Neural progenitor cell (in vitro differentiated cells): ENCODE data around the gene EDIL3. TPM values are rescaled to one million over a fixed set of nuclear protein-coding genes. Genes with fewer than 3 reads are reported as not detected.

Source experiments
- DNase-seq: peaks from one replicate; pipeline ENCODE4 v3.0.0-alpha.2; 2016; ENCODE audit warnings: low spot score
- H2AFZ ChIP-seq: fragments of 200-600 bp; sonication (generic); replicated peaks from 2 replicates; pipeline ENCODE4 v1.6.1; 2016; ENCODE audit warnings: antibody characterized with exemption
- H3F3A ChIP-seq: fragments of 200-600 bp; sonication (generic); 2 replicates; pipeline ENCODE4 v1.6.1; 2016; ENCODE audit warnings: antibody characterized with exemption, low read depth
- H3K27ac ChIP-seq: fragments of 200-600 bp; sonication (generic); 2 replicates; pipeline ENCODE4 v1.5.1; 2016; ENCODE audit warnings: mild to moderate bottlenecking
- H3K27me3 ChIP-seq: fragments of 200-600 bp; sonication (generic); 2 replicates; pipeline ENCODE4 v1.6.1; 2016; ENCODE audit warnings: mild to moderate bottlenecking, moderate library complexity
- H3K36me3 ChIP-seq: fragments of 200-600 bp; sonication (generic); 2 replicates; pipeline ENCODE4 v1.5.1; 2016
- H3K4me1 ChIP-seq: fragments of 200-600 bp; sonication (generic); 2 replicates; pipeline ENCODE4 v1.6.1; 2016; ENCODE audit warnings: mixed run types
- H3K4me2 ChIP-seq: fragments of 200-600 bp; sonication (generic); 2 replicates; pipeline ENCODE4 v1.6.1; 2016
- H3K4me3 ChIP-seq: fragments of 200-600 bp; sonication (generic); 2 replicates; pipeline ENCODE4 v1.5.1; 2016
- H3K79me2 ChIP-seq: fragments of 200-600 bp; sonication (generic); 2 replicates; pipeline ENCODE4 v1.6.1; 2016; ENCODE audit warnings: low read depth
- H3K9ac ChIP-seq: fragments of 200-600 bp; sonication (generic); 2 replicates; pipeline ENCODE4 v1.6.1; 2016
- H3K9me3 ChIP-seq: fragments of 200-600 bp; sonication (generic); 2 replicates; pipeline ENCODE4 v1.5.1; 2016; ENCODE audit warnings: low read depth
- H4K20me1 ChIP-seq: fragments of 200-600 bp; sonication (generic); 2 replicates; pipeline ENCODE4 v1.6.1; 2016; ENCODE audit warnings: low read depth
- H3K27ac Mint-ChIP-seq: 3 replicates; pipeline ENCODE4 v1.8.0; 2021; ENCODE audit warnings: mixed read lengths
- H3K27me3 Mint-ChIP-seq: 2 replicates; pipeline ENCODE4 v1.8.0; 2022; ENCODE audit warnings: low read depth, mild to moderate bottlenecking, inconsistent platforms, moderate library complexity, mixed read lengths; ENCODE audit not compliant: insufficient read depth
- H3K36me3 Mint-ChIP-seq: 3 replicates; pipeline ENCODE4 v1.8.0; 2021; ENCODE audit warnings: mixed read lengths
- H3K4me1 Mint-ChIP-seq: 3 replicates; pipeline ENCODE4 v1.8.0; 2021; ENCODE audit warnings: mixed read lengths
- H3K4me3 Mint-ChIP-seq: 3 replicates; pipeline ENCODE4 v1.8.0; 2021; ENCODE audit warnings: mild to moderate bottlenecking, moderate library complexity, mixed read lengths
- H3K9me3 Mint-ChIP-seq: 3 replicates; pipeline ENCODE4 v1.8.0; 2020; ENCODE audit warnings: mixed read lengths
- CTCF ChIP-seq: fragments of 200-600 bp; sonication (generic); IDR thresholded peaks from 2 replicates; pipeline ENCODE4 v1.5.1; 2017; ENCODE audit warnings: antibody characterized with exemption, mild to moderate bottlenecking
- EZH2 ChIP-seq: fragments of 200-600 bp; sonication (generic); IDR thresholded peaks from 2 replicates; pipeline ENCODE4 v1.6.1; 2017; ENCODE audit warnings: antibody characterized with exemption, mild to moderate bottlenecking, moderate library complexity
- EZH2phosphoT487 ChIP-seq: fragments of 200-600 bp; sonication (generic); IDR thresholded peaks from 2 replicates; pipeline ENCODE4 v1.6.1; 2017; ENCODE audit warnings: antibody characterized with exemption
- total RNA-seq: library from RNA; depleted of rRNA; stranded (reverse); fragments of >200 nt; gene quantifications from 2 replicates; pipeline ENCODE4 v1.2.3, GENCODE V29; 2015; ENCODE audit warnings: low replicate concordance

Gene EDIL3
- total RNA-seq, 1 donor from 2014 or later, result 13.8 TPM

GRCh38 chr5:83972909-83973308 is 411.8 kb downstream of the EDIL3 start:
- no peak overlapping the region for H3K27ac ChIP-seq
- peaks cover 21% of the 10 kb centered on the region for H3K4me1 Mint-ChIP-seq
- no peaks in the 10 kb centered on the region for H3K36me3 Mint-ChIP-seq
- no peak overlapping the region for H3K27ac Mint-ChIP-seq
- H3K9ac ChIP-seq, result no peak overlapping the region
- H3K4me1 ChIP-seq, result peaks cover 13% of the 10 kb centered on the region
- H4K20me1 ChIP-seq, result no peaks in the 10 kb centered on the region
- H3K27me3 Mint-ChIP-seq, result no peaks in the 10 kb centered on the region
- DNase-seq, result no peak
- no peaks in the 10 kb centered on the region for H3K9me3 ChIP-seq
- no peak overlapping the region for H3K4me3 ChIP-seq
- no peak overlapping the region for H3K4me2 ChIP-seq
- H3F3A ChIP-seq, result no peaks in the 10 kb centered on the region
- H3K9me3 Mint-ChIP-seq, result no peaks in the 10 kb centered on the region
- H3K27me3 ChIP-seq, result no peaks in the 10 kb centered on the region
- no peak overlapping the region for H3K4me3 Mint-ChIP-seq
- H3K79me2 ChIP-seq, result no peaks in the 10 kb centered on the region
- TF ChIP-seq EZH2 (no peak), CTCF (no peak), EZH2phosphoT487 (no peak)
- no peaks in the 10 kb centered on the region for H3K36me3 ChIP-seq
- H2AFZ ChIP-seq, result no peak overlapping the region

- no peak overlapping the region for H3K4me2 ChIP-seq
- H3K27me3 ChIP-seq, result no peaks in the 10 kb centered on the region
- no peak for DNase-seq
- no peak for TF ChIP-seq CTCF
- TF ChIP-seq EZH2, result no peak
- no peak for TF ChIP-seq EZH2phosphoT487
- Mint-ChIP-seq H3K36me3 (no peaks in the 10 kb centered on the region), H3K9me3 (no peaks in the 10 kb centered on the region), H3K27ac (no peak overlapping the region), H3K27me3 (no peaks in the 10 kb centered on the region), H3K4me3 (no peak overlapping the region), H3K4me1 (peaks cover 21% of the 10 kb centered on the region)
- H4K20me1 ChIP-seq, result no peaks in the 10 kb centered on the region
- H3K27ac ChIP-seq, result no peak overlapping the region
- no peaks in the 10 kb centered on the region for H3K79me2 ChIP-seq
- H3F3A ChIP-seq, result no peaks in the 10 kb centered on the region
- H3K4me3 ChIP-seq, result no peak overlapping the region
- no peaks in the 10 kb centered on the region for H3K9me3 ChIP-seq
- H3K4me1 ChIP-seq, result peaks cover 13% of the 10 kb centered on the region
- H3K36me3 ChIP-seq, result no peaks in the 10 kb centered on the region
- H2AFZ ChIP-seq, result no peak overlapping the region
- no peak overlapping the region for H3K9ac ChIP-seq
Measured at GRCh38 chr5:83972236-83972635, 412.4 kb downstream of the EDIL3 start.

DNA sequence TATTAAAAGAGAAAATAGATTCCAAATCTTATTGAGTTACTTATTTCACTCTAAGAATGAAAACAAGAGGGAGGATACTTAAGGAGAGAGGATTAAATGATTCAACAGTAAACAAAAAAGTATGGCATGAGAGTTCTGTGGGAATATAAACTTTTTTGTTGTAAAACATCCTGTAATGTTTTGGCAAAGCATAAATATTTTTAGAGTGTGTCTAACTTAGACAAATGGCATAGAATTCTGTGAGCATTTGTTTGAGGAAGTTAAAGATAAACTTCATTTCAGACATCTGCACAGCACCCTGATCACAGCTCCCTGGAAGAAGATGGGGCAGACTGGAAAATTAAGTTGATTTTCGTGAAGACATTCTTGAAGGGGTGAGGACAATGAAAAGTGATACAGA is 417.3 kb downstream of the EDIL3 start:
- no peak overlapping the region for H3K4me3 ChIP-seq

More for the DNA sequence above, 417.3 kb downstream of the EDIL3 start:
- Histone ChIP-seq H3K9me3 (no peaks in the 10 kb centered on the region), H4K20me1 (no peaks in the 10 kb centered on the region), H3K36me3 (no peaks in the 10 kb centered on the region), H2AFZ (no peak overlapping the region), H3K27me3 (no peaks in the 10 kb centered on the region), H3K27ac (no peak overlapping the region), H3K9ac (no peak overlapping the region), H3K4me2 (no peak overlapping the region), H3K4me1 (no peaks in the 10 kb centered on the region), H3F3A (no peaks in the 10 kb centered on the region), H3K79me2 (no peaks in the 10 kb centered on the region)
- Mint-ChIP-seq H3K4me3 (no peak overlapping the region), H3K27me3 (no peaks in the 10 kb centered on the region), H3K27ac (no peak overlapping the region), H3K9me3 (no peaks in the 10 kb centered on the region), H3K36me3 (no peaks in the 10 kb centered on the region), H3K4me1 (peaks cover 5% of the 10 kb centered on the region)
- no peak for DNase-seq
- no peak for TF ChIP-seq CTCF
- TF ChIP-seq EZH2, result no peak
- TF ChIP-seq EZH2phosphoT487, result no peak
